HepG2 (cell line): ENCODE data around the gene MTCH1. TPM values are rescaled to one million over a fixed set of nuclear protein-coding genes. Genes with fewer than 3 reads are reported as not detected.

ENCODE experiments used
- ASH2L ChIP-seq: fragments of 300-600, 200-600 bp; sonication (generic); IDR thresholded peaks from 2 replicates; pipeline ENCODE4 v1.7.0; 2017; ENCODE audit warnings: low read depth, mild to moderate bottlenecking, moderate library complexity, mixed read lengths, low read length; ENCODE audit not compliant: insufficient read length
- CCAR2 ChIP-seq: fragments of 200-400 bp; formaldehyde crosslinking; optimal IDR thresholded peaks from 2 replicates; pipeline ENCODE3; 2018; ENCODE audit warnings: low read depth, mild to moderate bottlenecking, low read length, moderate library complexity
- CCDC6 ChIP-seq: sonication (generic); formaldehyde crosslinking; IDR thresholded peaks from 2 replicates; pipeline ENCODE4 v1.8.1; 2022; ENCODE audit warnings: mild to moderate bottlenecking, missing genetic modification reagents, moderate library complexity
- ISL2 ChIP-seq: sonication (generic); formaldehyde crosslinking; IDR thresholded peaks from 2 replicates; pipeline ENCODE4 v1.5.0; 2020; ENCODE audit warnings: missing genetic modification reagents
- JARID2 ChIP-seq: sonication (generic); formaldehyde crosslinking; IDR thresholded peaks from 2 replicates; pipeline ENCODE4 v1.8.1; 2023; ENCODE audit warnings: missing genetic modification reagents, inconsistent platforms; ENCODE audit not compliant: insufficient replicate concordance
- KAT2B ChIP-seq: fragments of 150-350 bp; IDR thresholded peaks from 2 replicates; pipeline ENCODE4 v1.6.1; 2014; ENCODE audit warnings: low read depth, low read length, borderline replicate concordance
- MIXL1 ChIP-seq: IDR thresholded peaks from 2 replicates; pipeline ENCODE4 v1.6.1; 2016
- RBAK ChIP-seq: sonication (generic); formaldehyde crosslinking; IDR thresholded peaks from 2 replicates; pipeline ENCODE4 v1.5.1; 2020; ENCODE audit warnings: mild to moderate bottlenecking, missing genetic modification reagents
- RELA ChIP-seq: sonication (generic); formaldehyde crosslinking; IDR thresholded peaks from 2 replicates; pipeline ENCODE4 v1.4.0; 2020; ENCODE audit warnings: missing genetic modification reagents
- TAF1 ChIP-seq: sonication (generic); formaldehyde crosslinking; IDR thresholded peaks from 2 replicates; pipeline ENCODE4 v1.4.0; 2020; ENCODE audit warnings: missing genetic modification reagents
- ZBTB21 ChIP-seq: sonication (generic); formaldehyde crosslinking; IDR thresholded peaks from 2 replicates; pipeline ENCODE4 v1.4.0; 2020; ENCODE audit warnings: missing genetic modification reagents
- ZNF138 ChIP-seq: sonication (generic); formaldehyde crosslinking; IDR thresholded peaks from 2 replicates; pipeline ENCODE4 v1.5.0; 2020; ENCODE audit warnings: mild to moderate bottlenecking, low read depth, missing genetic modification reagents
- ZNF775 ChIP-seq: sonication (generic); formaldehyde crosslinking; IDR thresholded peaks from 2 replicates; pipeline ENCODE4 v1.4.0; 2020; ENCODE audit warnings: missing genetic modification reagents, mild to moderate bottlenecking, moderate library complexity, borderline replicate concordance
- polyA plus RNA-seq, 8 experiments: library from polyadenylated mRNA; depleted of rRNA in 3 of 8; stranded (reverse) in 7 of 8; unstranded in 1 of 8; fragments of >200 nt; fragmentation: Illumina TruSeq in 4 of 8; extraction: Trizol in 4 of 8; gene quantifications; 2 replicates each; pipeline versions ENCODE4 v1.2.1 to v1.2.3, GENCODE V29; 2011 to 2016; ENCODE audit warnings: low read depth in 4 of 8, missing spikeins in 1 of 8, mixed read lengths in 1 of 8; ENCODE audit not compliant: insufficient read depth in 1 of 8
- total RNA-seq, 5 experiments: library from RNA; depleted of rRNA; stranded (reverse); fragments of >200 nt; fragmentation: Illumina TruSeq; extraction: Trizol; gene quantifications; 2 replicates each; pipeline ENCODE4 v1.2.3, GENCODE V29; 2016; ENCODE audit warnings: low read depth in 1 of 5
- TF ChIP-seq, protein P1 (sequence below): sonication (generic); formaldehyde crosslinking; IDR thresholded peaks from 2 replicates; pipeline ENCODE4 v1.4.0; 2020; ENCODE audit warnings: low read depth, mild to moderate bottlenecking, missing genetic modification reagents
- TF ChIP-seq, protein P2 (sequence below): sonication (generic); formaldehyde crosslinking; IDR thresholded peaks from 2 replicates; pipeline ENCODE4 v1.4.0; 2020; ENCODE audit warnings: missing genetic modification reagents
- TF ChIP-seq, protein P3 (sequence below): sonication (generic); formaldehyde crosslinking; IDR thresholded peaks from 2 replicates; pipeline ENCODE4 v1.5.0; 2020; ENCODE audit warnings: mild to moderate bottlenecking, missing genetic modification reagents
- TF ChIP-seq, protein P4 (sequence below): sonication (generic); formaldehyde crosslinking; IDR thresholded peaks from 2 replicates; pipeline ENCODE4 v1.5.0; 2020; ENCODE audit warnings: missing genetic modification reagents
- TF ChIP-seq, protein P5 (sequence below): IDR thresholded peaks from 2 replicates; pipeline ENCODE4 v1.6.1; 2018; ENCODE audit warnings: missing genetic modification reagents, mild to moderate bottlenecking, missing compliant biosample characterization
- TF ChIP-seq, protein P6 (sequence below): sonication (generic); formaldehyde crosslinking; IDR thresholded peaks from 2 replicates; pipeline ENCODE4 v1.4.0; 2020; ENCODE audit warnings: missing genetic modification reagents

MTCH1 gene
- total and polyA plus RNA-seq, 2 of the 13 experiments (the other 11 are each of a cell fraction or from before 2014, with no cell fraction given), result 86.2 to 144 TPM

DNA sequence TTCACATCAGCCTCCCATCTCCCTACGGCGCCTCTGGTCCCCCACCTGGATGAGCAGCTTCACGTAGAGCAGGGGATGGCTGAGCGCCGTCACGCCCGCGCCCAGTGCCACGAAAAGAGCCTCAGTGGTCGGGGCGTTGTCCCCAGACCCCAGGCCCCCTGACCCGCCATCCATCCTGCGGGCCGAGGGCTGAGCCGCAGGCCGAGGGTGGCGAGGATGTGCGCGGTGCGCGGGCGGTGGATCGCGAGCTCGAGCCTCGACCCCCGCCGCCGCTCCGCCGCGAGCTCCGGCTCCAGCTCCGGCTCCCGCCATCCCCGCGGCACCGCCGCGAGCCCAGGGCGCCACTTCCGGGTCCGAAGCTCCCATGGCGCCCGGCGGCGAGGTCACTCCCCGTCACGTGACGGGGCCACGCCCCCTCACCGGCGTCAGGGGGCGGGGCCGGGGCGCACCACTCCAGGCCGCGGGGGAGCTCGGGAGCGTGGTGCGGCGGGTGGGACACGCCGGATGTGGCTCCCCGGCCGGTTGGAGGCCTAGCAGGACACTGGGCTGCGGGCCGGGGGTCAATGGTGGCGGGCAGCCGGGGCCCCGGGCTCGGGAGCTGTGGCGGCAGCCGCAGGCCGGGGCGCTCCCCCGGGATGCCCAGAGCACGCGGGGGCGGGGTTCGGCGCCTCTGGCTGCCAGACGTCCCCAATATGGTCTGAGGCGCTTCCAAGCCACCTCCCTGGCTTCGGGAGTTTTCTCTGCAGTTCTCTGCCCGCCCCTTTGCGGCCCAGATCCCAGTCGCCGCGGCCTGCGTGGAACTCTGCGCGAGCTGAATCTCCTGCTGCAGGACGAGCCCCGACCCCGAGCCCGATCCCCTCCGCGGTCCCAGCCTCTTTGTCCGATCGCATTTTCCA, at the start of gene MTCH1 (continued):
- TF ChIP-seq, protein P1, sequence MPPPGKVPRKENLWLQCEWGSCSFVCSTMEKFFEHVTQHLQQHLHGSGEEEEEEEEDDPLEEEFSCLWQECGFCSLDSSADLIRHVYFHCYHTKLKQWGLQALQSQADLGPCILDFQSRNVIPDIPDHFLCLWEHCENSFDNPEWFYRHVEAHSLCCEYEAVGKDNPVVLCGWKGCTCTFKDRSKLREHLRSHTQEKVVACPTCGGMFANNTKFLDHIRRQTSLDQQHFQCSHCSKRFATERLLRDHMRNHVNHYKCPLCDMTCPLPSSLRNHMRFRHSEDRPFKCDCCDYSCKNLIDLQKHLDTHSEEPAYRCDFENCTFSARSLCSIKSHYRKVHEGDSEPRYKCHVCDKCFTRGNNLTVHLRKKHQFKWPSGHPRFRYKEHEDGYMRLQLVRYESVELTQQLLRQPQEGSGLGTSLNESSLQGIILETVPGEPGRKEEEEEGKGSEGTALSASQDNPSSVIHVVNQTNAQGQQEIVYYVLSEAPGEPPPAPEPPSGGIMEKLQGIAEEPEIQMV (CRISPR knock-in tag), result peak; percentile 69; the same call in 1 of the 2 replicates
- TF ChIP-seq ZNF138 (CRISPR knock-in tag), result peak; percentile 74
- TF ChIP-seq ISL2, result no peak
- TF ChIP-seq, protein P2, sequence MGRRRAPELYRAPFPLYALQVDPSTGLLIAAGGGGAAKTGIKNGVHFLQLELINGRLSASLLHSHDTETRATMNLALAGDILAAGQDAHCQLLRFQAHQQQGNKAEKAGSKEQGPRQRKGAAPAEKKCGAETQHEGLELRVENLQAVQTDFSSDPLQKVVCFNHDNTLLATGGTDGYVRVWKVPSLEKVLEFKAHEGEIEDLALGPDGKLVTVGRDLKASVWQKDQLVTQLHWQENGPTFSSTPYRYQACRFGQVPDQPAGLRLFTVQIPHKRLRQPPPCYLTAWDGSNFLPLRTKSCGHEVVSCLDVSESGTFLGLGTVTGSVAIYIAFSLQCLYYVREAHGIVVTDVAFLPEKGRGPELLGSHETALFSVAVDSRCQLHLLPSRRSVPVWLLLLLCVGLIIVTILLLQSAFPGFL (CRISPR knock-in tag), result no peak
- peak; percentile 62 for TF ChIP-seq TAF1 (CRISPR knock-in tag)
- no peak for TF ChIP-seq KAT2B
- TF ChIP-seq ZBTB21 (CRISPR knock-in tag), result no peak
- 0 out of 2 replicates have a peak, but pooled peaks have one; percentile 36 for TF ChIP-seq MIXL1 (CRISPR knock-in tag)
- TF ChIP-seq, protein P3, sequence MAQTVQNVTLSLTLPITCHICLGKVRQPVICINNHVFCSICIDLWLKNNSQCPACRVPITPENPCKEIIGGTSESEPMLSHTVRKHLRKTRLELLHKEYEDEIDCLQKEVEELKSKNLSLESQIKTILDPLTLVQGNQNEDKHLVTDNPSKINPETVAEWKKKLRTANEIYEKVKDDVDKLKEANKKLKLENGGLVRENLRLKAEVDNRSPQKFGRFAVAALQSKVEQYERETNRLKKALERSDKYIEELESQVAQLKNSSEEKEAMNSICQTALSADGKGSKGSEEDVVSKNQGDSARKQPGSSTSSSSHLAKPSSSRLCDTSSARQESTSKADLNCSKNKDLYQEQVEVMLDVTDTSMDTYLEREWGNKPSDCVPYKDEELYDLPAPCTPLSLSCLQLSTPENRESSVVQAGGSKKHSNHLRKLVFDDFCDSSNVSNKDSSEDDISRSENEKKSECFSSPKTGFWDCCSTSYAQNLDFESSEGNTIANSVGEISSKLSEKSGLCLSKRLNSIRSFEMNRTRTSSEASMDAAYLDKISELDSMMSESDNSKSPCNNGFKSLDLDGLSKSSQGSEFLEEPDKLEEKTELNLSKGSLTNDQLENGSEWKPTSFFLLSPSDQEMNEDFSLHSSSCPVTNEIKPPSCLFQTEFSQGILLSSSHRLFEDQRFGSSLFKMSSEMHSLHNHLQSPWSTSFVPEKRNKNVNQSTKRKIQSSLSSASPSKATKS (CRISPR knock-in tag), result no peak; the same call in 1 of the 2 replicates
- TF ChIP-seq, protein P4, sequence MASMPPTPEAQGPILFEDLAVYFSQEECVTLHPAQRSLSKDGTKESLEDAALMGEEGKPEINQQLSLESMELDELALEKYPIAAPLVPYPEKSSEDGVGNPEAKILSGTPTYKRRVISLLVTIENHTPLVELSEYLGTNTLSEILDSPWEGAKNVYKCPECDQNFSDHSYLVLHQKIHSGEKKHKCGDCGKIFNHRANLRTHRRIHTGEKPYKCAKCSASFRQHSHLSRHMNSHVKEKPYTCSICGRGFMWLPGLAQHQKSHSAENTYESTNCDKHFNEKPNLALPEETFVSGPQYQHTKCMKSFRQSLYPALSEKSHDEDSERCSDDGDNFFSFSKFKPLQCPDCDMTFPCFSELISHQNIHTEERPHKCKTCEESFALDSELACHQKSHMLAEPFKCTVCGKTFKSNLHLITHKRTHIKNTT (CRISPR knock-in tag), result no peak
- TF ChIP-seq, protein P5, sequence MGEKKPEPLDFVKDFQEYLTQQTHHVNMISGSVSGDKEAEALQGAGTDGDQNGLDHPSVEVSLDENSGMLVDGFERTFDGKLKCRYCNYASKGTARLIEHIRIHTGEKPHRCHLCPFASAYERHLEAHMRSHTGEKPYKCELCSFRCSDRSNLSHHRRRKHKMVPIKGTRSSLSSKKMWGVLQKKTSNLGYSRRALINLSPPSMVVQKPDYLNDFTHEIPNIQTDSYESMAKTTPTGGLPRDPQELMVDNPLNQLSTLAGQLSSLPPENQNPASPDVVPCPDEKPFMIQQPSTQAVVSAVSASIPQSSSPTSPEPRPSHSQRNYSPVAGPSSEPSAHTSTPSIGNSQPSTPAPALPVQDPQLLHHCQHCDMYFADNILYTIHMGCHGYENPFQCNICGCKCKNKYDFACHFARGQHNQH (CRISPR knock-in tag), result peak; percentile 47; the same call in 1 of the 2 replicates
- TF ChIP-seq, protein P6, sequence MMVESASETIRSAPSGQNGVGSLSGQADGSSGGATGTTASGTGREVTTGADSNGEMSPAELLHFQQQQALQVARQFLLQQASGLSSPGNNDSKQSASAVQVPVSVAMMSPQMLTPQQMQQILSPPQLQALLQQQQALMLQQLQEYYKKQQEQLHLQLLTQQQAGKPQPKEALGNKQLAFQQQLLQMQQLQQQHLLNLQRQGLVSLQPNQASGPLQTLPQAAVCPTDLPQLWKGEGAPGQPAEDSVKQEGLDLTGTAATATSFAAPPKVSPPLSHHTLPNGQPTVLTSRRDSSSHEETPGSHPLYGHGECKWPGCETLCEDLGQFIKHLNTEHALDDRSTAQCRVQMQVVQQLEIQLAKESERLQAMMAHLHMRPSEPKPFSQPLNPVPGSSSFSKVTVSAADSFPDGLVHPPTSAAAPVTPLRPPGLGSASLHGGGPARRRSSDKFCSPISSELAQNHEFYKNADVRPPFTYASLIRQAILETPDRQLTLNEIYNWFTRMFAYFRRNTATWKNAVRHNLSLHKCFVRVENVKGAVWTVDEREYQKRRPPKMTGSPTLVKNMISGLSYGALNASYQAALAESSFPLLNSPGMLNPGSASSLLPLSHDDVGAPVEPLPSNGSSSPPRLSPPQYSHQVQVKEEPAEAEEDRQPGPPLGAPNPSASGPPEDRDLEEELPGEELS, result peak; percentile 11; the same call in 1 of the 2 replicates
- TF ChIP-seq ZNF775 (CRISPR knock-in tag), result no peak
- no peak for TF ChIP-seq JARID2 (CRISPR knock-in tag)
- TF ChIP-seq RELA, result no peak; the same call in 1 of the 2 replicates
- no peak; the same call in 1 of the 2 replicates for TF ChIP-seq CCDC6
- TF ChIP-seq CCAR2, result no peak
- peak; percentile 78 for TF ChIP-seq ASH2L
- no peak for TF ChIP-seq RBAK
